ENCODE measurements around the gene TTBK1.
"Not testable (repeated sequence)": the region's sequence is repeated elsewhere in the genome, so short reads cannot be mapped to it uniquely, and the experiment has no call there.

TTBK1 gene

GRCh38 chr6:43290339-43290904 is 47.1 kb downstream of the TTBK1 start:
- no peak for DNase-seq

DNA sequence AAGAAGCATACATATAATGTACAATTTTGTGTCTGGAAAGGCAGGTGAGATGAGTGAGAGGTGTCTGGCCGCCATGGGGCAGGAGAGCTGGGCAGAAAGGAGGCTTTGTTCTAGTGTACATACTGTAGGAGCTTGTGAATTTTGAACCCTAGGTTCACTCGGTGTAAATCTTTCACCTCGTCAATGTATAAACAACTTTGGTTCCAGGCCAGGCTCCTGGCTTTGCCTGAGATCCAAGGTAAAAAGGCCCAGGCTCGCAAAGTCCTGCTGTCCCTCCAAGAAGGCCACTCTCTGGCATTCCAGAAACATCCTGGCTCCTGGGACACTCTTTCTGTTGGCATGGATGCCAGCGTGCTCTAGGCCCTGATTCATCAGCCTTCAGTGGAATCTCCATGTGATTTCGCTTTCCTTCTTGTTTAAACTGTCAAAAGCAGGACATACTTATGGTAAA is 47.6 kb downstream of the TTBK1 start:
- no peak for DNase-seq

DNA sequence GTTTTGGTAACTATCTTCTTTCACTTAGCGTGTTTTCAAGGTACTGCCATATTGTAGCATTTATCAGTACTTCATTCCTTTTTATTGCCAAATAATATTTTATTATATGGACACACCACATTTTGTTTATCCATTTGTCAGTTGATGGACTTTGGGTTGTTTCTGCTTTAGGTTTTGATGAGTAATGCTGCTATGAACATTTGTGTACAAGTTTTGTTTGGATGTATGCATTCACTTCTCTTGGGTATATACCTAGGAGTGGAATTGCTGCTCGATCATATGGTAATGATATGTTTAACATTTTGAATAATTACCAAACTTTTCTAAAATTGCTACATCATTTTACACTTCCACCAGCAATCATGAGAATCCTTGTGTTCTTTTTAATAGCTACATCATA is 48.4 kb downstream of the TTBK1 start:
- no peak for DNase-seq

DNA sequence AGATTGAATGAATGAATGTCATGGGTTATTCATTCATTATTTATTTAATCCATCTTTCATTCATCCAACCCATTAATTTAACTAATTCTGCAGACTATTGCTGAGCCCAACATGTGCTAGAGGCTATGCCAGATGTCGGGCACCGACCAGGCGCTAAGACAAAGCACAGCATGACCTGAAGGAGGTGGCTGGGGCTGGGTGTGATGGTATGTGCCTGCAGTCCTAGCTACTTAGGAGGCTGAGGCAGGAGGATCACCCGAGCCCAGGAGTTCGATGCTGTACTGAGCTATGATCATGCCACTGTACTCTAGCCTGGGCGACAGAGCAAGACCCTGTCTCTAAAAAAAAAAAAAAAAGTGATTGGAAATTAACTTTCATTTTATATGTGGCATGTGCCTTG is 49.1 kb downstream of the TTBK1 start:
- DNase-seq, result no peak

GRCh38 chr6:43292763-43293318 is 49.6 kb downstream of the TTBK1 start:
- no peak for DNase-seq

- no peak for DNase-seq
Observed at GRCh38 chr6:43293698-43294097, 50.4 kb downstream of the TTBK1 start.

GRCh38 chr6:43294536-43294935 is 51.3 kb downstream of the TTBK1 start:
- no peak for DNase-seq

GRCh38 chr6:43295456-43295855 is 52.2 kb downstream of the TTBK1 start:
- DNase-seq, result no peak

DNA sequence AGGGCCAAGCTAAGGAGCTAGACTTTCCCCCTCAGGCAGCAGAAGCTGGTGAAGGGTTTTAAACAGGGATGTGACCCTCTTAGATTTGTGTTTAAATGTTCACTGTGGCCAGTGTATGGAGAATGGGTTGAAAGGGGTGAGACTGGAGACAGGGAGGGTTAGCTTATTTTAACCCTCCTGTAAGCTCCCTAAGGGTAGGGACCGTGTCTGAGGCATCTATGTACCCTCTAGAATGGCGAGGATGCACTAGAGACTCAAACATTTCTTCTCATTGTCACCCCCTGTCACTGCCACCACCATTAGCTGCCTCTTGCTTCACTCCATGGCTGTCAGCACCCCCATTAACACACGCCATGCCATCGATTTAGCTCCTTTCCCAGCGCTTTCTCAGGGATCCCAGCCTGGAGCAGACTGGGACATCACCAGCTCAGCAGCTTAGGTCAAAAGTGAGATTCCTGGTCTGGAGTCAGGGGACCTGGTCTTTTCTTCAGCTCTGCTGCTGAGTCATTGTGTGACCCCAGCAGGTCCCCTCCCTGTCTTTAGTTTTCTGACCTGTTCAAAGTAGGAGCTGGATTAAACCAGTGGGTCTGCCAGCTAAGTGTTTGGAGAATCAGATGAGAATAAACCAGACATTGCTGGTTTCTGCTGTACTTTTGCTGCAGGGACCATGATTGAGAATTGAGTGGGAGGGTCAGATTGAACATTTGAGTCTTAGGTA is 53.7 kb downstream of the TTBK1 start:
- DNase-seq, result no peak

- DNase-seq, result no peak
Observed at GRCh38 chr6:43297644-43298564, 54.6 kb downstream of the TTBK1 start, which contains the start of gene SLC22A7. Gene SLC22A7, plus strand, starts transcription at chr6:43298260. Its CDS starts 99 bp downstream, at chr6:43298359.

DNA sequence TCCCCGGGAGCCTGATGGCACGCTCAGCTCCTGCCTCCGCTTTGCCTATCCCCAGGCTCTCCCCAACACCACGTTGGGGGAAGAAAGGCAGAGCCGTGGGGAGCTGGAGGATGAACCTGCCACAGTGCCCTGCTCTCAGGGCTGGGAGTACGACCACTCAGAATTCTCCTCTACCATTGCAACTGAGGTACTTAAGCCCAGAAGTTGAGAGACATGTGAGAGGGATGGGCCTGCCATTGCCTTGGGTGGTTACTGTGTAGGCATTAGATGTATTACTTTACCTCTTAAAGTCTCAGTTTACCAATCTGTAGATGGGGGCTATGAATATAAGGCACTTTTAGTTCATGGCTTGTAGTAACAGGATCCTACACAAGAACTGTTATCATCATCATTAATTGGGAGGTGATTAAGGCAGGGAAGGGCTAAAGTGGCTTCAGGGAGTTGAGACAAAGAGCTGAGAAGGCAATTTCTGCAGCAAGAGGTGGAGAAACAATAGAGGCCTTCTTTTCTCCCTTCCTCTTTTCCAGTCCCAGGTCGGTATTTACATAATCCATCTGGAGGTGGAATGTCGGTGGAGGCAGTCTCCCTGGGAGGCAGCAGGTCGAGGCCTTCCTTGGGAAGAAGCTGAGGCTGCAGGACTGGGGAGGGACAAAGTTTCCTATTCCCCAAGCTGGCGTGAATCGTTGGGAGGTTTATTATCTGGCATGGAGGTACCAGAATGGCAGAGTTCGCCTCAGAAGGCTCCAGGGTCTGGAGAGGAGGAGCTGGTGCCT is 55.5 kb downstream of the TTBK1 start:
- no peak for DNase-seq

DNA sequence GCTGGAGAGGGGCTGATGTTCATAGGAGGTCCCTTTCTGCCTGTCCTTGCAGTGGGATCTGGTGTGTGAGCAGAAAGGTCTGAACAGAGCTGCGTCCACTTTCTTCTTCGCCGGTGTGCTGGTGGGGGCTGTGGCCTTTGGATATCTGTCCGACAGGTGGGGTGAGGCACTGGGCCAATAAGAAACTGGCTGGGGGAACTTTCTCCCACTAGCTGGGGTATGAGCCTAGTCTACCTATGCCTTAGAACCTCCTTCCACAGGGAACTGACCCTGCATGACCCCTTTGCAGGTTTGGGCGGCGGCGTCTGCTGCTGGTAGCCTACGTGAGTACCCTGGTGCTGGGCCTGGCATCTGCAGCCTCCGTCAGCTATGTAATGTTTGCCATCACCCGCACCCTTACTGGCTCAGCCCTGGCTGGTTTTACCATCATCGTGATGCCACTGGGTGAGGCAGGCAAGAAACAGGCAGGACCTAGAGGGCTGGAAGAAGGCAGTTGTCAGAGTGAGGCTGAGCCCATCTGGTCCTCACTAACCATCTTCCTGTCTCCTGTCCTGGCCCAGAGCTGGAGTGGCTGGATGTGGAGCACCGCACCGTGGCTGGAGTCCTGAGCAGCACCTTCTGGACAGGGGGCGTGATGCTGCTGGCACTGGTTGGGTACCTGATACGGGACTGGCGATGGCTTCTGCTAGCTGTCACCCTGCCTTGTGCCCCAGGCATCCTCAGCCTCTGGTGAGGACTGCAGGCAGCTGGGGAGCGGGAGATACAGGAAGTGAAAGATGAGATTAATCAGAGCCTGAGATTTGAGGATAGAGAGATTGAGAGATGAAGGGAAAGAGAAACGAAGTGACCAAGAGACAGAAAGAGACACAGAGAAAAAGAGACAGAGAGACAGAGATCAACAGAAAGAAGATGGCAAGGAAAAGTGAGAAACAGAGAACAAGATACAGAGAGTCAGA is 56.3 kb downstream of the TTBK1 start:
- DNase-seq, result no peak

GRCh38 chr6:43301081-43301870 is 58.0 kb downstream of the TTBK1 start:
- DNase-seq, result no peak

DNA sequence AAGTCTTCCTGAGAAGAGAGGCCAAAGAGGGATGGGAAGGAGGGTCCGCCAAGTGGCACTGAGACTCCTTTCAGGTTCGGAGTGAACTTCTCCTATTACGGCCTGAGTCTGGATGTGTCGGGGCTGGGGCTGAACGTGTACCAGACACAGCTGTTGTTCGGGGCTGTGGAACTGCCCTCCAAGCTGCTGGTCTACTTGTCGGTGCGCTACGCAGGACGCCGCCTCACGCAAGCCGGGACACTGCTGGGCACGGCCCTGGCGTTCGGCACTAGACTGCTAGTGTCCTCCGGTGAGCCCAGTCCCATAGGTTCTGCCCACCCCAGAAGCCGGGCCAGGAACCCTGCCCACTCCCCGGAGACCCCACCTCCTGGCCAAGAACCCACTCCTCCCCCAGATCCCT is 58.8 kb downstream of the TTBK1 start:
- DNase-seq, result no peak

DNA sequence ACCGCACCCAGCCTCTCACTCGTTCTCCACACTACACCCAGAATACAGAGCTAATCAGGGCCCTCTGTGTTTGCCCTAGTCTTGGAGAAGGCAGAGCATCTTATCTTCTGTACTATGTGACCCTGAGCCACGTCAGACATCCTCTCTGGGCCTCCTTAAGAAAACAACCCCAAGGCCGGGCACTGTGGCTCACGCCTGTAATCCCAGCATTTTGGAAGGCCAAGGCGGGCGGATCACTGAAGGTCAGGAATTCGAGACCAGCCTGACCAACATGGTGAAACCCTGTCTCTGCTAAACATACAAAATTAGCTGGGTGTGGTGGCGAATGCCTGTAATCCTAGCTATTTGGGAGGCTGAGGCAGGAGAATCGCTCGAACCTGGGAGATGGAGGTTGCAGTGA is 59.7 kb downstream of the TTBK1 start:
- not testable (repeated sequence) for DNase-seq

- no peak for DNase-seq
Observed at GRCh38 chr6:43303751-43304331, 60.6 kb downstream of the TTBK1 start.

GRCh38 chr6:43304361-43304760 is 61.1 kb downstream of the TTBK1 start:
- DNase-seq, result no peak

DNA sequence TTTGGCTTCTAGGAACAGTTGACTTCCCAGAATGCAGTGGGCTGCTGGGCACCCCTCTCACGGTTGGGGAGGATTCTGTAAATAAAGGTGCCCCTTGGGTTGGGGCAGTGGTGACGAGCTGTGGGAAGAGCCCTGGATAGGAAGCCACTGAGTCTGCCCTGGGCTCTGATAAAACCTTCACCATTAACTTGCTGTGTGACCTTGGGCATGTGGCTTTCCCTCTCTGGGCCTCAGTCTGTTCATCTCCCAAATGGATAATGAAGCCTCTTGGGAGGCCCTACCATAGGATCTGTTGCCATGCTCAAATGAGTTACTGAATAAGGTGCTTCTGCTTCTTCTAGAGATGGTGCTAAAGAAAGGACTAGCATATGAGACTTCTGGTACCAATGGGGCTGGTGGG is 61.6 kb downstream of the TTBK1 start:
- DNase-seq, result no peak

- DNase-seq, result no peak
Observed at GRCh38 chr6:43306086-43306485, 62.8 kb downstream of the TTBK1 start.
